ENCODE data around the gene THAP4.

THAP4 gene

DNA sequence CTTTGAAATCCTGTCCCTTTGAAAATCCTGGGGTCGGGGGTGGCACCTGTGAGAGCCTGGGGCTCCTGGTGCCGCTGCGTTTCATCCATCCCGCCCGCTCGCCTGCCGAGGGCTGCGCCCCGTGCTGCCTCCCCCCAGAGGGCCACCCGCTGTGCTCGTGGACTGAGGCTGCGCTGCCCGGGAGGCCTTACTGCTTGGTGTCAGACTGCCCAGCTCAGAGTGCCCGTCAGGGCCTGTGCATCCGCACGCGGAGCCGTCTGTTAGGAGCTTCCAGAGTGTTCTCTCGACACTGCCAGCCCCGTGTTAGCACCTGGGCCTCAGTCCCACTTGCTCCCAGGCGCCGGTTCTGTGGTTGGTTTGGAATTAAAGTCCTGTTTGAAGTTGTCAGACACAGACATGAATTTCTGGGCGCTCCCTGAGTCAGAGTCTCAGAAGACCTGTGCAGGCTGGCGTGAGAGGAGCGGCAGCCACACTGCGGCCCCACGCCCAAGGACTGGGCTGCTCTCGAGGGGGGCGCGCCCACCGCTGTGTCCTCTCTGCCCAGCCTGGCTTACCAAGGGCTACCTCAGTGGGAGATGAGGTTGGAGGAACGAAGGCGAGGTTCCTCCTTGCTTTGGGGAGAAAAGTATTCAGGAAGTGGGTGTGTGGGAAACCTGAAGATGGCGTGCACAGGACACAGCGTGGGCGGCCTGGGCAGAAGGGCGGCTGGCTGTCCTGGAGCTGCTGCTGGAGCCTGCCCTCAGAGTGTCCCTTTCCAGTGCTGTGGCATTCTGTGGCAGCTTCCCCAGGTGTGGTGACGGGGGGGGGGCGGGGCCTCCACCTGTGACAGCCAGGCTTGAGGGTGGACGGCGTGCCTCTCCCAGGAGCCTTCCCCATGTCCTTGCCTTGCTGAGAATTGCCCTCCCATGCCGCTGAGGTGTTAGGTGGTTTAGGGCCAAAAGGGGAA lies 35.6 kb upstream of the THAP4 start:
- Histone ChIP-seq H3K36me3 (replicated peaks; ENCODE audit: low read depth, low read length) (no peaks in the 10 kb centered on the region), H3K27me3 (ENCODE audit: low read depth, low read length) (no peaks in the 10 kb centered on the region), H2AFZ (ENCODE audit: low read depth, low read length) (no peak overlapping the region), H4K20me1 (ENCODE audit: insufficient read depth, low read length) (no peaks in the 10 kb centered on the region), H3K4me1 (ENCODE audit: low read length) (no peaks in the 10 kb centered on the region), H3K4me2 (ENCODE audit: low read length) (no peak overlapping the region), H3K4me3 (ENCODE audit: low read length) (no peak overlapping the region), H3K9me3 (ENCODE audit: insufficient read depth, low read length) (no peaks in the 10 kb centered on the region), H3K9ac (ENCODE audit: low read length) (no peak overlapping the region), H3K79me2 (ENCODE audit: low read length) (no peaks in the 10 kb centered on the region), H3K27ac (ENCODE audit: low read length) (no peak overlapping the region)
- TF ChIP-seq, protein P1, sequence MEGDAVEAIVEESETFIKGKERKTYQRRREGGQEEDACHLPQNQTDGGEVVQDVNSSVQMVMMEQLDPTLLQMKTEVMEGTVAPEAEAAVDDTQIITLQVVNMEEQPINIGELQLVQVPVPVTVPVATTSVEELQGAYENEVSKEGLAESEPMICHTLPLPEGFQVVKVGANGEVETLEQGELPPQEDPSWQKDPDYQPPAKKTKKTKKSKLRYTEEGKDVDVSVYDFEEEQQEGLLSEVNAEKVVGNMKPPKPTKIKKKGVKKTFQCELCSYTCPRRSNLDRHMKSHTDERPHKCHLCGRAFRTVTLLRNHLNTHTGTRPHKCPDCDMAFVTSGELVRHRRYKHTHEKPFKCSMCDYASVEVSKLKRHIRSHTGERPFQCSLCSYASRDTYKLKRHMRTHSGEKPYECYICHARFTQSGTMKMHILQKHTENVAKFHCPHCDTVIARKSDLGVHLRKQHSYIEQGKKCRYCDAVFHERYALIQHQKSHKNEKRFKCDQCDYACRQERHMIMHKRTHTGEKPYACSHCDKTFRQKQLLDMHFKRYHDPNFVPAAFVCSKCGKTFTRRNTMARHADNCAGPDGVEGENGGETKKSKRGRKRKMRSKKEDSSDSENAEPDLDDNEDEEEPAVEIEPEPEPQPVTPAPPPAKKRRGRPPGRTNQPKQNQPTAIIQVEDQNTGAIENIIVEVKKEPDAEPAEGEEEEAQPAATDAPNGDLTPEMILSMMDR (IDR thresholded peaks at IDR 0.05; ENCODE audit: low read depth, low read length) = no peak
- no peak for TF ChIP-seq EZH2phosphoT487 (IDR thresholded peaks at IDR 0.05; ENCODE audit: low read depth)

DNA sequence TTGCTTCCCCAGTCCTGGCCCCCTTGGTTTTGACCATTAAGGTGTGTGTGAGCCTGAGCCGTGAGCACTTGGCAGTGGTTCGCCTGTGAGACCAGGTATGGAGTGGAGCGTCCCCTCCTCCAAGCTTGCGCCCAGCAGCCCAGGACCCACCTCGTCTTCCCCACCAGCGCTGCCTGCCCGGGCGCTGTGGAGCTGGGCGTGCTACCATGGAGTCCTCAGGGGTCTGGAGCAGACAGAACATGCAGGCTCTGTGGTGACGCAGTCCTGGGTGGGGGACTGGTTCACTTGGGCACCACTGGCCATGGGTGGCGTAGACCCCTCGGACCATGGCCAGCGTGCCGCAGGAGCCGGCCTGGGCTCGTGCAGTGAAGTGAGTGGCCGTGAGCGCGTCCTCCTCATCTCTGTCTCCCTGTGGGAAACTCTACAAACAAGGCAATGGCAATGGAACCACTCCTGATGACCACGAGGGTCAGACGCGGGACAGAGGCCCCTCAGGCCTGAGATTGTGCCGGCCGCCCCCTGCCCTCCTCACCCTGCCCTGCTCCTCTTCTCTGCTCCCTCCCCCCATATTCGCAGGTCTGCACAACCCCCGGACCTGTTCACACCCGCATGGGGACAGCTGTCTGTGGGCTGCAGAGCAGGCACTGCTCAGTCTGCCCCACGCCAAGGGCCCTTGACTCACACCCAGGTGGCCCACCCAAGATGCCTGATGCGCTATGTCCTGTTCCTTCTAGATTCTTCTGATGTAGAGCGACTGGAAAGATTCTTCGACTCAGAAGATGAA lies 34.7 kb upstream of the THAP4 start:
- no peak overlapping the region for H3K4me2 ChIP-seq (ENCODE audit: low read length)
- no peak for TF ChIP-seq EZH2phosphoT487 (IDR thresholded peaks at IDR 0.05; ENCODE audit: low read depth)
- TF ChIP-seq, protein P1 (IDR thresholded peaks at IDR 0.05; ENCODE audit: low read depth, low read length) = no peak
- H2AFZ ChIP-seq (ENCODE audit: low read depth, low read length) = no peak overlapping the region
- H3K4me3 ChIP-seq (ENCODE audit: low read length) = no peak overlapping the region
- H3K9me3 ChIP-seq (ENCODE audit: insufficient read depth, low read length) = no peaks in the 10 kb centered on the region
- no peak overlapping the region for H3K9ac ChIP-seq (ENCODE audit: low read length)
- H3K27me3 ChIP-seq (ENCODE audit: low read depth, low read length) = no peaks in the 10 kb centered on the region
- no peaks in the 10 kb centered on the region for H3K79me2 ChIP-seq (ENCODE audit: low read length)
- no peaks in the 10 kb centered on the region for H4K20me1 ChIP-seq (ENCODE audit: insufficient read depth, low read length)
- H3K36me3 ChIP-seq (replicated peaks; ENCODE audit: low read depth, low read length) = no peaks in the 10 kb centered on the region
- H3K27ac ChIP-seq (ENCODE audit: low read length) = no peak overlapping the region
- no peaks in the 10 kb centered on the region for H3K4me1 ChIP-seq (ENCODE audit: low read length)

DNA sequence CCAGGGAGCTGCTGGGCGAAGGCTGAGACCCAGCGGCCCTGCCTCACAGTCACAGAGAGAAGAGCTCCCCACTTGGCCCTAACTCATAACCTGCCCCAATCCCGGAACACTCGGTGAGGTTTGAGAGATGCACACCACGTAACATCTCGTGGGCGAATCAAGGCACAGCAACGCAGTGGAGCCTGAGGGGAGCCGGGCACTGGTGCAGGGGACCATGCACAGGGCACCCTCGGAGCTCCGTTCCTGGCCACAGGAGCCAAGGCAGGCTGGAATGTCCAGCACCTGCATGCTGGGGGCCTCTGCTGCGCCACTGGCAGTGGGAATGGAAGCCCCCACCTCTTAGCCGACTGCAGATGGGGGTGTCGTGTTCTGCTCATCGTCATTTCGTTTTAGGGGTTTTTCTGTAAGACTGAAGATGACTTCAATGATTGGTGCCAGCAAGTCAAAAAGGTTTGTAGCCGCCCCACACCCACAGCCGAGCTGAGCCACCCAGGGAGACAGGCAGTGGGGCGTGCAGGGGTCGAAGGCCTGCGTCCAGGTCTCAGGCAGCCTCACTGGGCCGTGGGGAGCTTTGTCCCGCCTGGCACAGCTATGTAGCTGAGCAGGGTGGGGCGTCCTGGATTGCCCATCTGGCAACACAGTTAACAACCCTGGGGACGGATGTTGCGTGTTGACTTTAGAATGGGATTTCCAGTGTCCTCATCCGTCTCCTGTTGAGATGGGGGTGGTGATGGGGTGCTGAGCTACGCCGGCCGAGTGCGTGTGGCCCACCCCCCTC lies 33.6 kb upstream of the THAP4 start:
- H3K79me2 ChIP-seq (ENCODE audit: low read length) = no peaks in the 10 kb centered on the region
- H4K20me1 ChIP-seq (ENCODE audit: insufficient read depth, low read length) = no peaks in the 10 kb centered on the region
- no peak overlapping the region for H3K4me3 ChIP-seq (ENCODE audit: low read length)
- no peaks in the 10 kb centered on the region for H3K9me3 ChIP-seq (ENCODE audit: insufficient read depth, low read length)
- H3K27me3 ChIP-seq (ENCODE audit: low read depth, low read length) = no peaks in the 10 kb centered on the region
- H3K9ac ChIP-seq (ENCODE audit: low read length) = no peak overlapping the region
- no peaks in the 10 kb centered on the region for H3K36me3 ChIP-seq (replicated peaks; ENCODE audit: low read depth, low read length)
- no peaks in the 10 kb centered on the region for H3K4me1 ChIP-seq (ENCODE audit: low read length)
- H3K4me2 ChIP-seq (ENCODE audit: low read length) = no peak overlapping the region
- TF ChIP-seq, protein P1 (IDR thresholded peaks at IDR 0.05; ENCODE audit: low read depth, low read length) = no peak
- no peak for TF ChIP-seq EZH2phosphoT487 (IDR thresholded peaks at IDR 0.05; ENCODE audit: low read depth)
- H2AFZ ChIP-seq (ENCODE audit: low read depth, low read length) = no peak overlapping the region
- no peak overlapping the region for H3K27ac ChIP-seq (ENCODE audit: low read length)
